ENCODE results near the gene VEGFA. TPM values are rescaled to one million over a fixed set of nuclear protein-coding genes. Genes with fewer than 3 reads are reported as not detected.

The VEGFA gene
- total RNA-seq, 8 experiments from 2014 or later: 19.9 to 266 (median 164) TPM

DNA sequence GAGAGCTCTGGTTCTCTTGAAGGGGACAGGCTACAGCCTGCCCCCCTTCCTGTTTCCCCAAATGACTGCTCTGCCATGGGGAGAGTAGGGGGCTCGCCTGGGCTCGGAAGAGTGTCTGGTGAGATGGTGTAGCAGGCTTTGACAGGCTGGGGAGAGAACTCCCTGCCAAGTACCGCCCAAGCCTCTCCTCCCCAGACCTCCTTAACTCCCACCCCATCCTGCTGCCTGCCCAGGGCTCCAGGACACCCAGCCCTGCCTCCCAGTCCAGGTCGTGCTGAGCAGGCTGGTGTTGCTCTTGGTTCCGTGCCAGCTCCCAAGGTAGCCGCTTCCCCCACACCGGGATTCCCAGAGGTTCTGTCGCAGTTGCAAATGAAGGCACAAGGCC is 9.8 kb downstream of the VEGFA start:
- H3K4me1 ChIP-seq (replicated peaks in 1 of 2): peaks cover 9 to 13% of the 10 kb centered on the region in 2 donors
- 14 to 100% (median 76%) methylated on average over 1 to 3 of the region's 8 CpGs; no CpG with 5 or more reads in 6 of the 10 experiments for WGBS, 10 experiments
- ATAC-seq (replicated peaks in 6 of 8): no peak
- H3K27ac ChIP-seq: no peak overlapping the region
- no peak overlapping the region for H3K4me3 ChIP-seq
- in situ Hi-C loops (cut with MboI; ENCODE audit: low pct_unique_long_range_greater_than_20kb in 2 of 9, low sequenced_read_pairs in 9 of 9, unreplicated experiment in 9 of 9): loop anchor here in 2 of 9 experiments (10.0 kb wide), 2 partner anchors 295 to 305 kb away; no protein-coding TSS in a partner anchor

DNA sequence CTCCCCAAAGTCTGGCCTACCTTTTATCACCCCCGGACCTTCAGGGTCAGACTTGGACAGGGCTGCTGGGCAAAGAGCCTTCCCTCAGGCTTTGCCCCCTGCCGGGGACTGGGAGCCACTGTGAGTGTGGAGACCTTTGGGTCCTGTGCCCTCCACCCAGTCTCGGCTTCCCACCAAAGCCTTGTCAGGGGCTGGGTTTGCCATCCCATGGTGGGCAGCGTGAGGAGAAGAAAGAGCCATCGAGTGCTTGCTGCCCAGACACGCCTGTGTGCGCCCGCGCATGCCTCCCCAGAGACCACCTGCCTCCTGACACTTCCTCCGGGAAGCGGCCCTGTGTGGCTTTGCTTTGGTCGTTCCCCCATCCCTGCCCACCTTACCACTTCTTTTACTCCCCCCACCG is 10.3 kb downstream of the VEGFA start:
- 100% methylated on average over 1 to 7 of the region's 13 CpGs; no CpG with 5 or more reads in 7 of the 10 experiments for WGBS, 10 experiments
- ATAC-seq (replicated peaks in 6 of 8): no peak
- in situ Hi-C loops (cut with MboI; ENCODE audit: low pct_unique_long_range_greater_than_20kb in 2 of 9, low sequenced_read_pairs in 9 of 9, unreplicated experiment in 9 of 9): no loop called here
- Histone ChIP-seq H3K4me3 (no peak overlapping the region), H3K4me1 (replicated peaks in 1 of 2) (peaks cover 5 to 9% of the 10 kb centered on the region in 2 donors), H3K27ac (no peak overlapping the region)

DNA sequence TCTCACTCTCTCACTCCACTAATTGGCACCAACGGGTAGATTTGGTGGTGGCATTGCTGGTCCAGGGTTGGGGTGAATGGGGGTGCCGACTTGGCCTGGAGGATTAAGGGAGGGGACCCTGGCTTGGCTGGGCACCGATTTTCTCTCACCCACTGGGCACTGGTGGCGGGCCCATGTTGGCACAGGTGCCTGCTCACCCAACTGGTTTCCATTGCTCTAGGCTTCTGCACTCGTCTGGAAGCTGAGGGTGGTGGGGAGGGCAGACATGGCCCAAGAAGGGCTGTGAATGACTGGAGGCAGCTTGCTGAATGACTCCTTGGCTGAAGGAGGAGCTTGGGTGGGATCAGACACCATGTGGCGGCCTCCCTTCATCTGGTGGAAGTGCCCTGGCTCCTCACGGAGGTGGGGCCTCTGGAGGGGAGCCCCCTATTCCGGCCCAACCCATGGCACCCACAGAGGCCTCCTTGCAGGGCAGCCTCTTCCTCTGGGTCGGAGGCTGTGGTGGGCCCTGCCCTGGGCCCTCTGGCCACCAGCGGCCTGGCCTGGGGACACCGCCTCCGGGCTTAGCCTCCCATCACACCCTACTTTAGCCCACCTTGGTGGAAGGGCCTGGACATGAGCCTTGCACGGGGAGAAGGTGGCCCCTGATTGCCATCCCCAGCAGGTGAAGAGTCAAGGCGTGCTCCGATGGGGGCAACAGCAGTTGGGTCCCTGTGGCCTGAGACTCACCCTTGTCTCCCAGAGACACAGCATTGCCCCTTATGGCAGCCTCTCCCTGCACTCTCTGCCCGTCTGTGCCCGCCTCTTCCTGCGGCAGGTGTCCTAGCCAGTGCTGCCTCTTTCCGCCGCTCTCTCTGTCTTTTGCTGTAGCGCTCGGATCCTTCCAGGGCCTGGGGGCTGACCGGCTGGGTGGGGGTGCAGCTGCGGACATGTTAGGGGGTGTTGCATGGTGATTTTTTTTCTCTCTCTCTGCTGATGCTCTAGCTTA is 11.2 kb downstream of the VEGFA start:
- 79 to 100% (median 93%) methylated on average over 1 to 10 of the region's 24 CpGs; no CpG with 5 or more reads in 6 of the 10 experiments for WGBS, 10 experiments
- no peaks in the 10 kb centered on the region for H3K4me1 ChIP-seq (replicated peaks in 1 of 2)
- peak in 3 of 8 experiments; percentile 10 to 18 (median 17) for ATAC-seq (replicated peaks in 6 of 8)
- H3K4me3 ChIP-seq: no peak overlapping the region
- in situ Hi-C loops (cut with MboI; ENCODE audit: low pct_unique_long_range_greater_than_20kb in 2 of 9, low sequenced_read_pairs in 9 of 9, unreplicated experiment in 9 of 9): no loop called here
- H3K27ac ChIP-seq: no peak overlapping the region

- ATAC-seq (replicated peaks in 6 of 8): peak in 1 of 8 experiments; percentile 31
- 60 to 100% (median 89%) methylated on average over 1 to 15 of the region's 20 CpGs; no CpG with 5 or more reads in 2 of the 10 experiments for WGBS, 10 experiments
- in situ Hi-C loops (cut with MboI; ENCODE audit: low pct_unique_long_range_greater_than_20kb in 2 of 9, low sequenced_read_pairs in 9 of 9, unreplicated experiment in 9 of 9): no loop called here
- H3K27ac ChIP-seq: no peak overlapping the region
- no peaks in the 10 kb centered on the region for H3K4me1 ChIP-seq (replicated peaks in 1 of 2)
- no peak overlapping the region for H3K4me3 ChIP-seq
Measured at GRCh38 chr6:43781941-43782704, 12.1 kb downstream of the VEGFA start.

DNA sequence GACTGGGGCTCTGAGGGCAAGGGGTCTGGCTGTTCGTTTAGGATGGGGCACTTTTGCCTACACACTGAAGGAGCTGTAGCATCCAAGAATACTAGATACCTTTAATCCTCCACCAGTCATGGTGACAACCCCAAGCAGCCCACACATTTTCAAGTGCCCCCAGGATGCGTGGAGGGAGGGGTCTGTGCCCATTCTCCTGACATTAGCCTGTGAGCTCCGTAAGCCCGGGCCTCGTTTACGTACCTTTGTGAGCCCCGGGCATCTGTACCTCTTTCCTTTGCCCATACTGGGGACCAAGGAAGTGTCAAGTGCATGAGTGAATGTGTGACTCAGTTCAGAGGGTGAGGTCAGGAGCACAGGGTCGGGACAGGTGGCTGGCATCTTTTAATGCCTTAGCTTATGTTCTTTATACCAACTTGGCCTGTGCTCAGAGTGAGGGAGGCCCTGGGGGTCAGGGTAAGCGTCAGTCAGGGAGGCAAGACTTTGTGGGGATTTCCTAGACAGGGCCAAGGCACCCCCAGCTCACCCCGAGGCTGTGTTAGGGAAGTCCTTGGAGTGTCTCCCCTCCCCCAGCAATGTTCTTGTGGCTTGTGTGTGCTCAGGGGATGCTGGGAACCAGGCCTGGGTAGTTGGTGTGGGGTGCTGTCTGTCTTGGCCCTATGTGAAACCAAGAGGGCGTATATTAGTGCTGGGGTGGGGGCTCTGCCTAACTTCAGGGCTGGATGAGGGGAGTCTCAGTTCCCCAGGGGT is 12.9 kb downstream of the VEGFA start:
- H3K27ac ChIP-seq: no peak overlapping the region
- H3K4me3 ChIP-seq: no peak overlapping the region
- in situ Hi-C loops (cut with MboI; ENCODE audit: low pct_unique_long_range_greater_than_20kb in 2 of 9, low sequenced_read_pairs in 9 of 9, unreplicated experiment in 9 of 9): no loop called here
- WGBS, 10 experiments: 74 to 100% (median 90%) methylated on average over 1 to 5 of the region's 11 CpGs; no CpG with 5 or more reads in 3 of the 10 experiments
- ATAC-seq (replicated peaks in 6 of 8): no peak
- no peaks in the 10 kb centered on the region for H3K4me1 ChIP-seq (replicated peaks in 1 of 2)

DNA sequence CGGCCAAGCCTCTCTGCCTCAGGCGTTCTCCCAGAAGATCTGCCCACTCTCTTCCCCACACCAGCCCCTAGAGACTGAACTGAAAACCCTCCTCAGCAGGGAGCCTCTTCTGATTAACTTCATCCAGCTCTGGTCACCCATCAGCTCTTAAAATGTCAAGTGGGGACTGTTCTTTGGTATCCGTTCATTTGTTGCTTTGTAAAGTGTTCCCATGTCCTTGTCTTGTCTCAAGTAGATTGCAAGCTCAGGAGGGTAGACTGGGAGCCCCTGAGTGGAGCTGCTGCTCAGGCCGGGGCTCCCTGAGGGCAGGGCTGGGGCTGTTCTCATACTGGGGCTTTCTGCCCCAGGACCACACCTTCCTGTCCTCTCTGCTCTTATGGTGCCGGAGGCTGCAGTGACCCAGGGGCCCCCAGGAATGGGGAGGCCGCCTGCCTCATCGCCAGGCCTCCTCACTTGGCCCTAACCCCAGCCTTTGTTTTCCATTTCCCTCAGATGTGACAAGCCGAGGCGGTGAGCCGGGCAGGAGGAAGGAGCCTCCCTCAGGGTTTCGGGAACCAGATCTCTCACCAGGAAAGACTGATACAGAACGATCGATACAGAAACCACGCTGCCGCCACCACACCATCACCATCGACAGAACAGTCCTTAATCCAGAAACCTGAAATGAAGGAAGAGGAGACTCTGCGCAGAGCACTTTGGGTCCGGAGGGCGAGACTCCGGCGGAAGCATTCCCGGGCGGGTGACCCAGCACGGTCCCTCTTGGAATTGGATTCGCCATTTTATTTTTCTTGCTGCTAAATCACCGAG is 14.2 kb downstream of the VEGFA start:
- H3K27ac ChIP-seq: no peak overlapping the region
- no peak overlapping the region for H3K4me3 ChIP-seq
- WGBS, 10 experiments: 93 to 100% (median 96%) methylated on average over 2 to 14 of the region's 26 CpGs; no CpG with 5 or more reads in 4 of the 10 experiments
- H3K4me1 ChIP-seq (replicated peaks in 1 of 2): no peaks in the 10 kb centered on the region
- in situ Hi-C loops (cut with MboI; ENCODE audit: low pct_unique_long_range_greater_than_20kb in 2 of 9, low sequenced_read_pairs in 9 of 9, unreplicated experiment in 9 of 9): no loop called here
- no peak for ATAC-seq (replicated peaks in 6 of 8)

DNA sequence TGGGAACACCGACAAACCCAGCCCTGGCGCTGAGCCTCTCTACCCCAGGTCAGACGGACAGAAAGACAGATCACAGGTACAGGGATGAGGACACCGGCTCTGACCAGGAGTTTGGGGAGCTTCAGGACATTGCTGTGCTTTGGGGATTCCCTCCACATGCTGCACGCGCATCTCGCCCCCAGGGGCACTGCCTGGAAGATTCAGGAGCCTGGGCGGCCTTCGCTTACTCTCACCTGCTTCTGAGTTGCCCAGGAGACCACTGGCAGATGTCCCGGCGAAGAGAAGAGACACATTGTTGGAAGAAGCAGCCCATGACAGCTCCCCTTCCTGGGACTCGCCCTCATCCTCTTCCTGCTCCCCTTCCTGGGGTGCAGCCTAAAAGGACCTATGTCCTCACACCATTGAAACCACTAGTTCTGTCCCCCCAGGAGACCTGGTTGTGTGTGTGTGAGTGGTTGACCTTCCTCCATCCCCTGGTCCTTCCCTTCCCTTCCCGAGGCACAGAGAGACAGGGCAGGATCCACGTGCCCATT is 15.3 kb downstream of the VEGFA start:
- H3K27ac ChIP-seq: no peak overlapping the region
- WGBS, 10 experiments: 18 to 100% (median 86%) methylated on average over 1 to 10 of the region's 14 CpGs
- no peaks in the 10 kb centered on the region for H3K4me1 ChIP-seq (replicated peaks in 1 of 2)
- no peak overlapping the region for H3K4me3 ChIP-seq
- ATAC-seq (replicated peaks in 6 of 8): no peak
- in situ Hi-C loops (cut with MboI; ENCODE audit: low pct_unique_long_range_greater_than_20kb in 2 of 9, low sequenced_read_pairs in 9 of 9, unreplicated experiment in 9 of 9): no loop called here

GRCh38 chr6:43785904-43786303 is 15.9 kb downstream of the VEGFA start:
- in situ Hi-C loops (cut with MboI; ENCODE audit: low pct_unique_long_range_greater_than_20kb in 2 of 9, low sequenced_read_pairs in 9 of 9, unreplicated experiment in 9 of 9): no loop called here
- Histone ChIP-seq H3K4me3 (no peak overlapping the region), H3K27ac (no peak overlapping the region), H3K4me1 (replicated peaks in 1 of 2) (no peaks in the 10 kb centered on the region)
- no peak for ATAC-seq (replicated peaks in 6 of 8)
- 67 to 100% (median 92%) methylated on average over 1 to 3 of the region's 3 CpGs for WGBS, 10 experiments

DNA sequence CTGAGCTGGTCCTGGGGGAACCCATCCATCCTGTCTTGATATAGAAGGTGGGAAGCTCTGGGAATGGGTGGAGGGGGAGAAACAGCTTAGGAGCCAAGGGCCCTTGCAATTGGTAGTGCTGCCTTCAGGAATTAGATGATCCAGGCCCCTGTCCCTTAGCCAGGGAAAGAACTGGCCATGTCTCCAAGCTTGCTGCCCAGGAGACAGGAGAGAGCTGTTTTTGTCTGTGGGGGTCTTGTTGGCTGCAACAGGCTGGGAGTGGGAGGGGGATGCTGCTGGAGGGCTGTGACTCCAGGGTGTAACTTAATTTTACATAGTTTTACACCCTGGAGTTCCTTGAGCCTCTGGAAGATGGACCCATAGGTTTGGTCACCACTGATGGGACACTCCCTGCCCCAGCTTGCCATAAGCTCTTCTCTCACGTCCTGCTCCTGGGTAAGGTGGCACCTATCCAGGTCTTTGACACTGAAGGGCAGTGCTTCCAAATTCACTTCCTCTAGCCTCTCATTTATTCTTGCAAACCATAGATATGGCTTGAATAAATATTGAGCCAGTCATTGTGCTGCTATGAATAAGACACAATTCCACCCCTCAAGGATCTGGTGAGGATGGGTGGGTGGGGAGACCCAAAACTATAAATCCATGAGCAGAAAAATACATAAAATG is 16.8 kb downstream of the VEGFA start:
- in situ Hi-C loops (cut with MboI; ENCODE audit: low pct_unique_long_range_greater_than_20kb in 2 of 9, low sequenced_read_pairs in 9 of 9, unreplicated experiment in 9 of 9): no loop called here
- ATAC-seq (replicated peaks in 6 of 8): peak in 4 of 8 experiments; percentile 1 to 9 (median 4)
- Histone ChIP-seq H3K27ac (no peak overlapping the region), H3K4me3 (no peak overlapping the region), H3K4me1 (replicated peaks in 1 of 2) (no peaks in the 10 kb centered on the region)
- WGBS, 10 experiments: 40 to 100% methylated on average over 1 of the region's 1 CpG; no CpG with 5 or more reads in 8 of the 10 experiments

DNA sequence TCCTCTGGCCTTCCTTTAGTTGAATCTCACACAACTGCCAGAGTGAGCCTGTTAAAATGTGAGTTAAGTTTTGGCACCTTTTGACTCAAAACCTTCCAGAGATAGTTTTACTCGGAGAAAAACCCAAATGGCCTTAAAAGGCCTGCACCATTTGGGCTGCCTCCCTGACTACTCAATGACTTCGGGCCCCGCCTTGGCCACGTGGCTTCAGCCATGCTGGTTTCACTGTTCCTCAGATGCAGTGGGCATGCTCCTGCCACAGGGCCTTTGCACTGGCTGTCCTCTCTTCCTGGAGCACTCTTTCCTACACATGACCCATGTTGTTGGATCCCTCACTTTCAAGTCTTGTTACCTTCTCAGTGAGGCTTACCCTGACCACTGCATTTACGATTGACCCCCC is 18.3 kb downstream of the VEGFA start:
- no peak for ATAC-seq (replicated peaks in 6 of 8)
- in situ Hi-C loops (cut with MboI; ENCODE audit: low pct_unique_long_range_greater_than_20kb in 2 of 9, low sequenced_read_pairs in 9 of 9, unreplicated experiment in 9 of 9): no loop called here
- Histone ChIP-seq H3K27ac (no peak overlapping the region), H3K4me3 (no peak overlapping the region), H3K4me1 (replicated peaks in 1 of 2) (no peaks in the 10 kb centered on the region)
- WGBS, 10 experiments: 67 to 100% (median 89%) methylated on average over 1 to 5 of the region's 5 CpGs; no CpG with 5 or more reads in 5 of the 10 experiments

DNA sequence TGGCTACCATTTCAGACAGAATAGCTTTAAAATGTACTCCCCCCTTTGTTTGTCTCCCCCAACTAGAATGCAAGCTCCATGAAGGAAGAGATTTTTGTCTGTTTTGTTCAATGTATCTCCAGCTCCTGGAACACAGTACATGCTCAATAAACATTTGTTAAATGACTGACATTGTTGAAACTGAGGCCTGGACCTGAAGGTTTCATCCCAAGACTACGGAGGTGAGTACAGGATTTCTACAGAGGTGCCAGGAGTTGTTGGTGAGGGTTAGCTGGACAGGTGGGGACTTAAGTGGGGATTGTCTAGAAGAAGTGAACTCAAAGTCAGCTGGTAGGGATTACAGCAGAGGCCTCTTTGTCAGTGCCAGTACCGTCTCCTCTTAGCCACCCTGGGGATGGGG is 19.4 kb downstream of the VEGFA start:
- in situ Hi-C loops (cut with MboI; ENCODE audit: low pct_unique_long_range_greater_than_20kb in 2 of 9, low sequenced_read_pairs in 9 of 9, unreplicated experiment in 9 of 9): no loop called here
- WGBS, 10 experiments: 100% methylated on average over 1 of the region's 2 CpGs; no CpG with 5 or more reads in 9 of the 10 experiments

More for the DNA sequence above, 19.4 kb downstream of the VEGFA start:
- no peak overlapping the region for H3K27ac ChIP-seq
- no peak for ATAC-seq (replicated peaks in 6 of 8)
- peaks cover 9 to 10% of the 10 kb centered on the region in 2 donors for H3K4me1 ChIP-seq (replicated peaks in 1 of 2)
- no peak overlapping the region for H3K4me3 ChIP-seq

All from motor neuron (in vitro differentiated cells).